Measurements from ENCODE around the gene VPS37C.

GRCh38 chr11:61145228-61146005, 15.8 kb downstream of the VPS37C start:
- TF ChIP-seq, protein P1, sequence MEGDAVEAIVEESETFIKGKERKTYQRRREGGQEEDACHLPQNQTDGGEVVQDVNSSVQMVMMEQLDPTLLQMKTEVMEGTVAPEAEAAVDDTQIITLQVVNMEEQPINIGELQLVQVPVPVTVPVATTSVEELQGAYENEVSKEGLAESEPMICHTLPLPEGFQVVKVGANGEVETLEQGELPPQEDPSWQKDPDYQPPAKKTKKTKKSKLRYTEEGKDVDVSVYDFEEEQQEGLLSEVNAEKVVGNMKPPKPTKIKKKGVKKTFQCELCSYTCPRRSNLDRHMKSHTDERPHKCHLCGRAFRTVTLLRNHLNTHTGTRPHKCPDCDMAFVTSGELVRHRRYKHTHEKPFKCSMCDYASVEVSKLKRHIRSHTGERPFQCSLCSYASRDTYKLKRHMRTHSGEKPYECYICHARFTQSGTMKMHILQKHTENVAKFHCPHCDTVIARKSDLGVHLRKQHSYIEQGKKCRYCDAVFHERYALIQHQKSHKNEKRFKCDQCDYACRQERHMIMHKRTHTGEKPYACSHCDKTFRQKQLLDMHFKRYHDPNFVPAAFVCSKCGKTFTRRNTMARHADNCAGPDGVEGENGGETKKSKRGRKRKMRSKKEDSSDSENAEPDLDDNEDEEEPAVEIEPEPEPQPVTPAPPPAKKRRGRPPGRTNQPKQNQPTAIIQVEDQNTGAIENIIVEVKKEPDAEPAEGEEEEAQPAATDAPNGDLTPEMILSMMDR (IDR thresholded peaks at IDR 0.05; ENCODE audit: low read depth, low read length) = no peak
- no peak for TF ChIP-seq EZH2phosphoT487 (IDR thresholded peaks at IDR 0.05; ENCODE audit: low read depth)

All from OCI-LY3 (cell line).